NCI-H1694 (cell line): Measurements from ENCODE around the gene ADAP1.

ENCODE experiments used
- DNase-seq: peaks from one replicate; lab custom pipeline; 2025; lab: John Stamatoyannopoulos, UW

The ADAP1 gene

DNA sequence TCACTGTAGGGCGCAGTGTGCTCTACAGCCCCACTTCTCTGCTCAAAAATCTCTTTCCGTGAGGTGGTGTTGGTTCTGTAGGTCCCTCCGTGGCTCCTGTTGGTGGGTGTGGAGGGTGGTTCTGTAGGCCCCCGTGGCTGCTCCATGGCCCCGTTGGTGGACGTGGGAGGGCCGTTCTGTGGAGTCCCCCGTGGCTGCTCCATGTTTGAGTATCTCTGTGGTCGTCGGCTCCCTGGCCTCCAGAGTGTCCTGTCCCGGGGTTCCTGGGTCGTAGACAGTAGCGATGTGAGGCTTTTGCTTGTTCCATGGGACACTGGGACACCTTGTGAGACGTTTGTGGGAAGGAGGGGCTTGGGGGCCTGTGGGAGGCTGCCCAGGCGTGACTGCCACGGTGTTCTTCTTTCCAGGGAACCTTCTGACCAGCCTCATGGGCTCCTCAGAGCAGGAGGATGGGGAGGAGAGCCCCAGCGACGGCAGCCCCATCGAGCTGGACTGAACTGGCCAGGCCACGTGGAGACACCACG lies 59.5 kb downstream of the ADAP1 start:
- no peak for DNase-seq

DNA sequence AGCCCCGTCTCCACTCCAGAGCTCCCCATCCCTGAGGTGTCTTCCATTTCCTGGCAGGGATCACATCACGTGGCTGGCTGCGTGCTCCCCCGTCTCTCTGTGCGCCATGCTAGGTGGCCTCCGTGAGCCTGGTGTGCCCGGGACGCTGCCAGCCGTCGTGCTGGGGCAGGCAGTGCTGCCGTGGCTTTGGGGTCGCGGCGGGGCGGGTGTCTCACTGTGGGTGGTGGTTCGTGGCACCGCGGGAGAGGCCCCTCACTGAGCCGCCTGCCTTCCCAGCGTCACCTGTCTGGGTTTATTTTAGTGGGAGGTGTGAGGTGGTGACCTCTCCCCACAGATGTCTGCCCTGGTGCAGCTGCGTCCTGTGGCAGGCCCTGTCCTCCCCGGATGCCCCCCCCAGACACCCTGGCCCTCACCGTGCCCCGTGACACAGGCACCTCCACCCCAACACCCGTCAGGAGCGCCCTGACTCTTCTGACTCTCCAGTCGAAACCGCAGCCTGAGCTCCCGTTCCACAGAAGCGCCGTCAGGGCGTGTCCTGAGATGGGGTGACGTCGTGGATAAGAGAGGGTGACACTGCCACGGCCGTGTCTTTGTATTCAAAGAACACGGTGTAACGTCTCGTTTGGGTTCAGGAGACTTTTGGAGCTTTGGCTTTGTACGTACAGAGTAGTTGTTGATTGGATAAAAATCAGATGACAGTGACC lies 60.2 kb downstream of the ADAP1 start:
- no peak for DNase-seq

DNA sequence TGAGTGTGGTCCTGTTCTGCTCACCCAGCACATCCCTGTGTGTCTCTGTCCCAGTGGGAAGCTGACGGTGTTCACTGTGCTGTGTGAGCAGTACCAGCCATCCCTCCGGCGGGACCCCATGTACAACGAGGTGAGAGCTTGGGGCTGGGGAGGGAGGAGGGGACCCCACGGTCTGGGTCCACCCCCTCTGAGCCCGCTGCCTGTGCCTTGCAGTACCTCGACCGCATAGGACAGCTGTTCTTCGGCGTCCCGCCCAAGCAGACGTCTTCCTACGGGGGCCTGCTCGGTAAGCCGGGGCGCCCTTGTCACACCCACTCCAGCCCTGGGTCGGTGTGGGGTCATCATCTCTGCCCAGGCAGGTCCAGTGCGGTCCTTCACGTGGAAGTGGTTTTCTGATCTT lies 60.8 kb downstream of the ADAP1 start:
- no peak for DNase-seq

DNA sequence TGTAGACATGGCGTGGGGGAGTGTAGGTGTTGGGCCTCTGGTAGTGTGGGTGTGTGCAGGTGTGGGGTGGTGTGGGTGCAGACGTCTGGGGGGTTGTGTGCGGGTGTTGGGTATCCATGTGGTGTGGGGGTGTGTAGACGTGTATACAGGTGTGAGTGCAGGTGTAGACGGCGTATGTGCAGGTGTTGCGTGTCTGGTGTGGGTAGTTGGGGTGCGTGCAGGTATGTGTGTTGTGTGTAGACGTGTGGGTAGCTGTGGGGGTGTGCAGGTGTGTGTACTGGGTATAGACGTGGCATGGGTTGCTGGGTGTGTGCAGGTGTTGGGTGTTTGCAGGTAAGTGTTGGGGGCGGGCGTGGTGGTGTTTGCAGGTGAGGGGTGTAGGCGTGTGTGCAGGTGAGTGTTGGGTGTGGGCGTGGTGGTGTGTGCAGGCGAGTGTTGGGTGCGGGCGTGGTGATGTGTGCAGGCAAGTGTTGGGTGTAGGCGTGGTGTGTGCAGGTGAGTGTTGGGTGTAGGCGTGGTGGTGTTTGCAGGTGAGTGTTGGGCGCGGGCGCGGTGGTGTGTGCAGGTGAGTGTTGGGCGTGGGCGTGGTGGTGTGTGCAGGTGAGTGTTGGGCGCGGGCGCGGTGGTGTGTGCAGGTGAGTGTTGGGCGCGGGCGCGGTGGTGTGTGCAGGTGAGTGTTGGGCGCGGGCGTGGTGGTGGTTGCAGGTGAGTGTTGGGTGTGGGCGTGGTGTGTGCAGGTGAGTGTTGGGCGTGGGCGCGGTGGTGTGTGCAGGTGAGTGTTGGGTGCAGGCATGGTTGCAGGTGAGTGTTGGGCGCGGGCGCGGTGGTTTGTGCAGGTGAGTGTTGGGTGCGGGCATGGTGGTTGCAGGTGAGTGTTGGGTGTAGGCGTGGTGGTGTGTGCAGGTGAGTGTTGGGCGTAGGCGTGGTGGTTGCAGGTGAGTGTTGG lies 61.6 kb downstream of the ADAP1 start:
- DNase-seq, result no peak

DNA sequence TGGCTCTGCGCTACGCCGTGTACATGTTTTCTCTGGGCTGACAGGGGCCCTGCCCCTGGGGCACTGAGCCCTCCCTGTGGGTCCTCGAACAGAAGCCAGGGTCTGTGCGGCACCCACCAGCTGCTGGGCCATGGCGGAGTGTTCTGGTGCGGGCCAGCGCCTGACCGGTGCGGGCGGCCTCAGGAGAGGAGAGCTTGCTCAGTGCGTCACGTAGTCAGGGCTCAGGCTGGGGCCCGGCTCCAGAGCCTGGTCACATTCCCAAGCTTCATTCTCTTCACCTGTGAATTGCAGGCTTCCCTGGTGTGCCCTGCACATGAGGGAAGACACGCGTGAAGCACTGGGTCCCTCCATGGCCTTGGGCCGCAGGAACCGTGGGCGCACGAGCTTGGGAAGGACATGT lies 62.7 kb downstream of the ADAP1 start:
- no peak for DNase-seq

DNA sequence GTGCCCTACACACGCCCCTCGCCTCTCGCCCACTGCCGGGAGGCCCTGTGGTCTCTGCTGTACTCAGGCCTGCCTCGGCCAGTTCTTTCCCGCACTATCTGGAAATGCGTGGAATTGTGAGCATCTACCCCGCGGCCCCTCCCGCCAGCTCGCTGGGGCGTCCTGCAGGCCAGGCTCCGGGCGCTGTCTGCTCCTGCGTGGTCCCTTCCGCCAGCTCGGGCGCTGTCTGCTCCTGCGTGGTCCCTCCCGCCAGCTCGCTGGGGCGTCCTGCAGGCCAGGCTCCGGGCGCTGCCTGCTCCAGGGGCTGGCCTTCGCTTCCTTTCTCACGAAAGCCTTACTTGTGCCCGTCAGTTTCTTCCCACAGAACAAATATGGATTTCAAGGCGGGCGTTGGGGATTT lies 63.2 kb downstream of the ADAP1 start:
- DNase-seq, result no peak

DNA sequence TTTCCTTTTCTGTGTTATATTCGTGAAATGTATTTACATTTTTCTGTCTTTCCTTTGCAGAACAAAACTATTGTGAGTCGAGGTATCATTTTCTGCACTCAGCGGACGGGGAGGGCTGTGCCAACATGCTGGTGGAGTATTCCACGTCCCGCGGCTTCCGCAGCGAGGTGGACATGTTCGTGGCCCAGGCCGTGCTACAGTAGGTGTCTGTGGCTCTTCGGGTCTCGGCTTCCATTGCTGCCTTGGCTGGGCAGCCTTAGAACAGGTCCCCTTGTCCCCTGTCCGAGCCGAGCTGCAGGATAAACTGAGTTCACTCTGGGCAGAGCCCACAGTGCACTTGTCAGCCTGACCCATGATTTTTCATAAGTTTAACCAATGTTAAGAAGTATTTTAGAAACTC lies 63.6 kb downstream of the ADAP1 start:
- no peak for DNase-seq

DNA sequence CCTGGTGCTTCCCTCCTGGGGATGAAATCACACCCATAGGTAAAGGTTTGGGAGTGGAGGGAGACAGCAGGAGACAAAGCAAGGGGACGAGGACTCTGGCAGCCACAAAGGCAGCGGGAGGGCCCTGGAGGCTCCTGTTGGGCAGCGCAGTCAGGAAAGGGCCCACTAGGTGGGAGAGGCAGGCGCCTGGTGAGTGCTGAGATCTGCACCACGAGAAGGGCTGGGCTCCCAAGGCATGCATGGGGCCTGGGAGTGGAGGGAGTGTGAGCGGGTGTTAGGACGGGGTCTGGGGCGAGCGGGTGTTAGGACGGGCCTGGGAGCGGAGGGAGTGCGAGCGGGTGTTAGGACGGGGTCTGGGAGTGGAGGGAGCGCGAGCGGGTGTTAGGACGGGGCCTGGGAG lies 65.1 kb downstream of the ADAP1 start:
- no peak for DNase-seq

DNA sequence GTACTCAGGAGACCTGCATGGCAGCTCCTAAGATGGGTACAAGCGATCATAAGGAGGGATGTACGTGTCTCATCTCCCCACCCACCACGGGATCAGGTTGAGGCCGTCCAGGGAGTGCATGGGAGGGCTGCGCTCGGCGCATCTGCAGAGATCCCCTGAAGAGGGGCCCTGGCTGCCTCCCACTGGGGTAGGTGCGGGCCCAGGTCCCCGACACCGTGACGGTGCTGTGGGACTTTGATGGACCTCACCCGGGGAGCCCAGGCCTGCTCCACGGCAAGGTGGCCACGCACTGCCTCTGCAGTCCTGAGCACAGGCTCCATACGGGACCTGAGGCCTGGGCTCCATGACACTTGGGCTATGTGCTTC lies 65.5 kb downstream of the ADAP1 start:
- no peak for DNase-seq

DNA sequence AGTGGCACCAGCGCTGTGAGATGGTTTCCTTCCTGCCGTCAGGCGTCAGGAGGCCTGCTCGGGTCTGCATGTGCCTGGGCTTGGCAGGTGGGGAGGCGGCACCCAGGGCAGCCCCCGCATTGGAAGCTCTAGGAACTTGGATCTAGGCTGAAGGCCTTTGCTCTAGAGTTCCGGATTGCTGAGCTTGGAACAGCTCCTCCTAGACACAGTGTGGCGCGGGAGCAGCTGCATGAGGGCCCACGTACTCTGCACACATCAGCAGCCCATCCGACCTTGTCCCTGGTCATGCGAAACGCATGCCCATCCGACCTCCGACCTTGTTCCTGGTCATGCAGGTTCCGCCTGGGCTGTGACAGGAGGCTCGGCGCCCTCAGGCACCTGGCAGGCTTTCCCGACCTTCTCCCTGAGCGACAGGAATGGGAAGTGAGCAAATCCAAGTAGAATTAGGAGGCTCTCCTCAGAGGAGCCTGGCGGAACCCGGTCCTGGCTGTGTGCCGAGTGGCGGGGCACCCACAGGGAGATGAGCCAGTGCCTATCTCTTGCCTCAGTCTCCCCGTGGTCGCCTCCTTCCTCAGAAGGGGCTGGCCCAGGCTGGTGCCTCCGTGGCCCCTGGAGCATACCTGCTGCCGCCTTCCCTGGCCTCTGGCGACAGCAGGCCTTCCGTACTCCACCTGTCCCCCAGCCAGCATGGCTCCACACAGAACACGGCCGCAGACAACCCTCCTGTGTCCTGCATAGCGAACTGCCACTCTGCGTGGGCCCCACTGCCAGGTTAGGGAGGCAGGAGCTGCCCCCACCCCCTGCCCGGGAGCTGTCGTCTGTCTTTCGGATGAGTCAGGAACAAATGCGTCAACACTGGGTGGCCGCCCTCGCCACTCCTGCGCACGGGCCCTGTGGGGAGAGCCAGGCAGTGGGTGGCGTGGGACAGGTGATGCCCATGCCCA lies 66.1 kb downstream of the ADAP1 start:
- DNase-seq, result no peak

DNA sequence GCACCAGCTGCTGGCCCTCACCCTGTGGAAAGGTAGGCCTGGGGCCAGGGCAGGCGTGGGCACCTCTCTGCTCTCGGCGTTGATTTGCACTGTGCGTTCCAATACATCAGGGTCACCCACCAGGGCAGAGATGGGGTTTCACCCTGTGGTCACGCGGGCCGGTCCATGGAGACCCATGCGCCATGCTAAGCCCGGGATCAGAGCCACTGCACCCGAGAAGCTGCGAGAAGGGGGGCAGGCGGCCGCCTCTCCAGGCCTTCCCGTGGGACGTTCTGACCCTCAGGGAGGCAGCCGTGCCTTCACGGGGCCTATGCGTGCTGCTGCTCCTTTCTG lies 67.0 kb downstream of the ADAP1 start:
- DNase-seq, result no peak

DNA sequence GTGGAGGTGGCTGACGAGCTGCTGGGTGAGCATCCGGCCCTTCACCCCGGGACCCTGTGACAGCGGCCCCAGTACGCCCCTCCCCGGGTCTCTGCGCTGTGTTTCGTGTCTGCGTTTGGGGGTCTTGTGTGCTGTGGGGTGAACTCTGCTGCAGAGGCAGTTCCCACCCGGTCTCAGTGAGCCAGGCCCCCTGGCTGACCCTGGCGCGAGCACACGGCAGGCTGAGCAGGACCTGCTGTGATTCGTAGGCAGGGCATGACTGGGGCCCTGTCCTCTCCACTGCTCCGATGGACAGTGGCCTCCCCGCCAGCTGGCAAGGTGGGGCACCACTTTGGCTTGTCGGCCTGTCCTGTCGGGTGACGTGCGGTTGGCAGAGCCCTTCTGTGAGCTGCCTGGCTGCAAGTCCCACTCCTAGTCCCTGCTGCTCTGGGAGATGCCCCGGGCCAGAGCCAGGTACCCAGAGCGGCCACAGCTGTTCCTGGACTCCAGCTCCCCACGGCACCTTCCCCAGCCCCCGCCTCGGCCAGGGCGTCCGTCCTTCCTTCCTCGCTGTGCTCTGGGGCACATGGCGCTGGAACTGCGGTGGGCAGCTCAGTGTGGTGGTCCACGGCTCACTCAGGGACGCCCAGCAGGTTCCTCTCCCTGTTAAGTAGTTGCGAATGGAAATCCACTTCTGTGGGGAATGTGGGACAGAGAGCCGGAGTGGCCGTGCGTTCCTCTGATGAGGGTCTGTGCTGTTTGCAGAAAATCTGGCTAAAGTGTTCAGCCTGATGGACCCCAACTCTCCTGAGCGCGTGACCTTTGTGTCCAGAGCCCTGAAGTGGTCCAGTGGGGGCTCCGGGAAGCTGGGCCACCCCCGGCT lies 67.6 kb downstream of the ADAP1 start:
- no peak for DNase-seq

DNA sequence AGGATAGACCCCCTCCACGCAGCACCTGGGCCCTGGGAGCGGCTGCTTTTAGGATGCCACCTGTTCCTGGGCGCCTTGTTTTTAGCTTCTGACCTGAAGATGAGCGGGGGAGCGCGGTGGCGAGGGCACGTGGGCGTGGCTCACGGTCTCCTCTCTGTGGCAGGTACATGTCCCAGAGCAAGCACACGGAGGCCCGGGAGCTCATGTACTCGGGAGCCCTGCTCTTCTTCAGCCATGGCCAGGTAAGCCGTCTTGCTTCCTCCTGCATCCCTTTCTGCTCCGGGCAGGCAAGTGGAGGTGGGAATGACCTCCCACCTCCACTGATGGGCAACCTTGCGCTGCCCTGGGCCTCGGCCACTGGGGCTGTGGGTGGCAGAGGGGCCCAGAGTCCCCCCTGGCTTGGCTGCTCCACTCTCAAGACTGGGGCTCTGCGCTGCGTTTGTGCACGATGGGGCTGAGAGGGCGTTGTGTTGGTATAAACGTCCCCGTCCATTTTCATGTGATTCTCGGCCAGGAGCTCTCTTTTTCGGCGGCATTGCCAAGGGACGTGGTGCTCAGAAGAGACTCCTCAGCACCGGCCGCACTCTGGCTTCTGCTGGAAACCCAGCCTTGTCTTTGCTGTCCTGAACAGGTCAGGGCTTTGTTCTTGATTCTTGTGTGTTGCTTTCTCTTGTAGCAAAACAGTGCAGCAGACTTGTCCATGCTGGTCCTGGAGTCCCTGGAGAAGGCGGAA lies 68.4 kb downstream of the ADAP1 start:
- no peak for DNase-seq

DNA sequence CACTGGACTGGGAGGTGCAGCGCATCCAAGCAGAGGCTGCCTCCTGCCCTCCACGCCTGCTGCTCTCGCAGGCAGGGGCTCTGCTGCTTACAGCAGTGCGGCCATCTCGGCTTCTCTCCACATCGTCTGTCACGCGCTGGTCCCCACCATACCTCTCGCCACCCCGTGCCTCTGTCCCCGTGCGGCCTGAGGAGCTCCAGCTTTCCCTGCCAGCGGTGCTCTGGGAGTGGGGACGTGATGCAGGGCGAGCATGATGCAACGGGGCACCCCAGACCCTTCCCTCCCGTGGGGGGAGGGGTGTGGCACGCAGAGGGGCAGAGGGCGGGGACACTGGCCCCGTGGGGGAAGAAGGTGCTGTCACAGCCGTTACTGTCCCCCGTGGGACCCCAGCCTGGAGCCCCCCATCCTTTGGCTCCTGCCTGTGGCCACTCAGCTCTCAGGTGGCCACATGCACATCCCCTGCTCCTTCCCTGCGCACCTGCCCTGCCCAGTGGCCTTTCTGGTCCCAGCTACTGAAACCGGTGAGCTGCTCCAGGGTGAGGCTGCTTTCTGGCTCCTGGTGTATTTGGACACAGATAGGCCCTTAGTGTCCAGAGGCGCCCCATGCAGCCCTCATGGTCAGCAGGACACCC lies 69.1 kb downstream of the ADAP1 start:
- DNase-seq, result no peak

DNA sequence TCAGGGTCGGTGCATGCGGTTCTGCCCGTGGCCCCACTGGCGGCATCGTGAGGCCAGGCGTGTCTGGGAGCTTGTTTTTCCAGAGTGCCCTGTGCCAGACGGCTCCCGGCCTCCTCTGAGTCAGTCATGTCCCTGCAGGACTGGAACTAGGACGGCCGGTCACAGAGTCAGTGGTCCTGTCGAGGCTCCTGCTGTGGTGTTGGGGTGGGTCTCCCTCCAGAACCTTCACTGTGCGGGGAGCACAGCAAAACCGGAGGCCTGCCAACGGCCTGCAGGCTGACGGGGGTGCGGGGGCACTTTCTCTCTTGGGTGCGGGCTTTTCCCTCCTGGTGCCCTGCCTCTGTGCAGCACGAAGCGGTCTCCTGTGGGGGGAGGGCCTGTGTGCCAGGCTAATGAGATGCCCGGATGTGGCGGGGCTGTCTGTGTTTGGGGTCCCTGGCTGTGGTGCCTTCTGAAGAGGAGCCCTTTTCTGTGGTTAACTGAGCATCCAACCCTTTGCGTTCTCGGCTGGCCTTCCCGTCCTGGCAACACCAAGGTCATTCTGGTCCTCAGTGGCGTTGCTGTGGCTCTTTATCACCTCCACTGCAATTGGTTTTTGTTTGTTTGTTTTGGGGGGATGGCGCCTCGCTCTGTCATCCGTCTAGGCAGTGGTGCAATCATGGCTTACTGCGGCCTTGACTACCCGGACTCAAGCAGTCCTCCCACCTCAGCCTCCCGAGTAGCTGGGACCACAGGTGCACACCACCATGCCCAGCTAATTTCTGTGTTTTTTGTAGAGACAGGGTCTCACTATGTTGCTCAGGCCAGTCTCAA lies 70.1 kb downstream of the ADAP1 start:
- DNase-seq, result no peak

DNA sequence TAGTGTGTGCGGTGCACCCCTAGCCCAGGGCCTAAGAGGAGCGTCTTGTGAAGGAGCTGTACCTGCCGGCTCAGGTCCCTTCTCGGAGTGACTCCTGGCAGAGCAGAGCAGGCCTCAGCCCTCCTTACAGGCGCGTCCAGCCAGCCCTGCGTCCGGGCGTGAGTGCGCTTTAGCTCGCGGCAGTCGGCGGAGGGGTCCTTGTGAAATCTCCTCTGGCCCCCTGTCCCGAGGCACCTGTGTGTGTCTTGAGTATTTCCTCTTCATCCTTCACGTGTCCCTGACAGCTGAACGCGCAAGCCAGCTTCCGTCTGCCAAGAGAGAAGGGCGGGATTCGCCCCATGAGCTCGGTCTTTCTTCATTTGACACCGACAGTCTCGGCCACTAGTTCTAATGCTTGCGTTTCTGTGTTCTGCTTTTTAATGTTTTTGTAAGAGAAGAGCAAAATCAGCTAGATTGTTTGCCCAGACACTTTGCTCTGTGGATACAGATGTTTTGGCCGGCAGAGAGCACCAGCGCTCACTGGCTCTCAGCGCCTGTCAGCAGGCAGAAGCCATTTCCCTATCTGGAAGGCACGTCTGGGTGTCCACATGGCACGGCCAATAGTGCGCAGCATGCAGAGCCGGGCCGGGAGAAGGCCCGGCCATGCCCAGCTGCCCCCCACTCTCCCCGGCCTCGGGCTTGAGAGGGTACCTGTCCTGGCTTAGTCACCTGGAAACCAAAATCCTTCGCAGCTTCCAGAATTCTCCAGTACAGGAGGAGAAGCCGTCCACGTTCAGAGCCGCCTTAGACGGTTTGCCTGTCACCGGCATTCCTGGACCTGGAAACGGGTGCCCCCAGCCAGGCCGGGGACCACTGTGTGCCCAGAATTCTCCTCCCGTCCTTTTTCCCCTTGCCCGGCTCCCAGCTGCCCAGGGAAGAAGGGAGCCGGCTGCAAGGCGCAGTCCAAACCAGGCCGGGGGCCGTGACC lies 71.1 kb downstream of the ADAP1 start:
- DNase-seq, result no peak

DNA sequence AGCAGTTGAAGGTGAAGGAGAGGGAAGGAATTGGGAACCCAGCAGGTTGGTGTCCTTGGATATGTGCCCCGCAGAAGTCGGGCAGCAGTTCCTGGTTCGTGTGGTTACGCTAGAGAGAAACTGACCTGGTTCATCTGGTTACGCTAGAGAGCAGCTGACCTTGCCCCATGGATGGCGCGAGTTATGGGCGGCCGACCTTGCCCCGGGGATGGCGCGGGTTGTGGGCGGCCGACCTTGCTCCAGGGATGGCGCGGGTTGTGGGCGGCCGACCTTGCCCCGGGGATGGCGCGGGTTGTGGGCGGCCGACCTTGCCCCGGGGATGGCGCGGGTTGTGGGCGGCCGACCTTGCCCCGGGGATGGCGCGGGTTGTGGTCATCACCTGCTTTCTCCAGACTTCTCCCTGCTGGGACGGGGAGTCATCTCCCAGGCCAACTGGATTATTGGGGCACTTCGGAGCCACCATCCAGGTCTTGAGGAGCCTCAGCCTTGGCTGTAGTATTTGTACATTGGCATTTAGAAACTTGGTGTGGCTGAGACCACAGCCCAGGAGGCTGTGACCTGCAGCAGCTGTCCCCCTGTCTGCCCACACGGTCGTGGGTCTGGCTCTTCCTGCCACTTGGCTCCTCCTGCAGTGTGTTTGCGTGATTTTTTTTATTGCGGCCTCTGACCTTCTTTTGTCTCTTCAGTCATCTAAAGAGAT lies 72.0 kb downstream of the ADAP1 start:
- no peak for DNase-seq
